GM12878 (cell line): ENCODE results near the gene SENP6. TPM values are rescaled to one million over a fixed set of nuclear protein-coding genes. Genes with fewer than 3 reads are reported as not detected.

Experiments
- ATF3 ChIP-seq: IDR thresholded peaks from 2 replicates; pipeline ENCODE4 v1.6.1; 2011; ENCODE audit warnings: low read depth, mild to moderate bottlenecking, low read length, moderate library complexity, borderline replicate concordance; ENCODE audit errors: extremely low read depth
- ATF7 ChIP-seq: fragments of 450-650 bp; IDR thresholded peaks from 2 replicates; pipeline ENCODE4 v1.6.1; 2016; ENCODE audit warnings: low read depth, mild to moderate bottlenecking
- BHLHE40 ChIP-seq, 2 experiments: fragments of 450-650 bp in 1 of 2; IDR thresholded peaks; 2 replicates each; pipeline ENCODE4 v1.6.1; 2011 to 2017; ENCODE audit warnings: low read depth in 2 of 2, borderline replicate concordance in 1 of 2, improper control_type of control experiment in 1 of 2, low read length in 1 of 2, mild to moderate bottlenecking in 1 of 2
- EED ChIP-seq: sonication (generic); IDR thresholded peaks from 2 replicates; pipeline ENCODE4 v1.6.1; 2016; ENCODE audit warnings: antibody characterized with exemption, low read depth
- FOS ChIP-seq: IDR thresholded peaks from 3 replicates; pipeline ENCODE4 v1.6.1; 2011; ENCODE audit warnings: borderline replicate concordance; ENCODE audit not compliant: insufficient read length; ENCODE audit errors: extremely low read depth
- IRF5 ChIP-seq: fragments of 450-650 bp; IDR thresholded peaks from 2 replicates; pipeline ENCODE4 v1.6.1; 2017; ENCODE audit warnings: borderline replicate concordance
- MAX ChIP-seq: IDR thresholded peaks from 2 replicates; pipeline ENCODE4 v1.6.1; 2012; ENCODE audit warnings: low read depth, low read length, improper control_type of control experiment
- RCOR1 ChIP-seq: conservative IDR thresholded peaks from 2 replicates; pipeline ENCODE4 v1.6.1; 2012; ENCODE audit warnings: low read depth, low read length, improper control_type of control experiment
- RFX5 ChIP-seq: IDR thresholded peaks from 2 replicates; pipeline ENCODE4 v1.6.1; 2011; ENCODE audit warnings: low read depth, low read length, improper control_type of control experiment
- SIN3A ChIP-seq: IDR thresholded peaks from 2 replicates; pipeline ENCODE4 v1.6.1; 2012; ENCODE audit warnings: low read depth, low read length, improper control_type of control experiment
- SKIL ChIP-seq: fragments of 450-650 bp; IDR thresholded peaks from 2 replicates; pipeline ENCODE4 v1.6.1; 2017; ENCODE audit warnings: mild to moderate bottlenecking, low read depth, inconsistent platforms; ENCODE audit not compliant: poor library complexity, severe bottlenecking
- STAT3 ChIP-seq: IDR thresholded peaks from 2 replicates; pipeline ENCODE4 v1.6.1; 2011; ENCODE audit warnings: low read depth, low read length, improper control_type of control experiment
- TAF1 ChIP-seq: IDR thresholded peaks from 2 replicates; pipeline ENCODE4 v1.6.1; 2011; ENCODE audit warnings: mild to moderate bottlenecking, low read depth, low read length, borderline replicate concordance
- ZNF24 ChIP-seq: fragments of 450-650 bp; IDR thresholded peaks from 2 replicates; pipeline ENCODE4 v1.6.1; 2017; ENCODE audit warnings: antibody characterized with exemption, mild to moderate bottlenecking
- ZSCAN29 ChIP-seq: fragments of 450-650 bp; IDR thresholded peaks from 2 replicates; pipeline ENCODE4 v1.6.1; 2017; ENCODE audit warnings: mild to moderate bottlenecking, moderate library complexity
- polyA plus RNA-seq, 11 experiments: library from polyadenylated mRNA; depleted of rRNA in 4 of 11; unstranded in 6 of 11; stranded (reverse) in 5 of 11; fragments of >200 nt; fragmentation: Nextera tagmentation in 4 of 11; fragmentation: Illumina TruSeq in 1 of 11; extraction: Ambion mirVana in 4 of 11; extraction: Trizol in 1 of 11; gene quantifications; 1 replicate in 1 of 11; 2 replicates in 10 of 11; pipeline versions ENCODE4 v1.2.1 to v1.2.3, GENCODE V29; 2011 to 2016; ENCODE audit warnings: inconsistent platforms in 2 of 11, missing spikeins in 2 of 11, low read depth in 1 of 11
- total RNA-seq, 4 experiments: library from RNA; depleted of rRNA in 3 of 4; stranded (reverse); fragments of >200 nt in 3 of 4; fragmentation: Illumina TruSeq in 1 of 4; extraction: Trizol in 1 of 4; gene quantifications; 2 replicates each; pipeline versions ENCODE4 v1.2.1 to v1.2.3, GENCODE V29; 2013 to 2021
- TF ChIP-seq, protein P1 (sequence below): fragments of 450-650 bp; IDR thresholded peaks from 2 replicates; pipeline ENCODE4 v1.6.1; 2017; ENCODE audit warnings: antibody characterized with exemption, mild to moderate bottlenecking, moderate library complexity
- TF ChIP-seq, protein P2 (sequence below): fragments of 450-650 bp; IDR thresholded peaks from 2 replicates; pipeline ENCODE4 v1.6.1; 2017; ENCODE audit warnings: mild to moderate bottlenecking, moderate library complexity

The SENP6 gene
- total and polyA plus RNA-seq, 10 of the 15 experiments (the other 5 are each of a cell fraction or from before 2014, with no cell fraction given) = 10.7 to 70.0 (median 42.3) TPM

DNA sequence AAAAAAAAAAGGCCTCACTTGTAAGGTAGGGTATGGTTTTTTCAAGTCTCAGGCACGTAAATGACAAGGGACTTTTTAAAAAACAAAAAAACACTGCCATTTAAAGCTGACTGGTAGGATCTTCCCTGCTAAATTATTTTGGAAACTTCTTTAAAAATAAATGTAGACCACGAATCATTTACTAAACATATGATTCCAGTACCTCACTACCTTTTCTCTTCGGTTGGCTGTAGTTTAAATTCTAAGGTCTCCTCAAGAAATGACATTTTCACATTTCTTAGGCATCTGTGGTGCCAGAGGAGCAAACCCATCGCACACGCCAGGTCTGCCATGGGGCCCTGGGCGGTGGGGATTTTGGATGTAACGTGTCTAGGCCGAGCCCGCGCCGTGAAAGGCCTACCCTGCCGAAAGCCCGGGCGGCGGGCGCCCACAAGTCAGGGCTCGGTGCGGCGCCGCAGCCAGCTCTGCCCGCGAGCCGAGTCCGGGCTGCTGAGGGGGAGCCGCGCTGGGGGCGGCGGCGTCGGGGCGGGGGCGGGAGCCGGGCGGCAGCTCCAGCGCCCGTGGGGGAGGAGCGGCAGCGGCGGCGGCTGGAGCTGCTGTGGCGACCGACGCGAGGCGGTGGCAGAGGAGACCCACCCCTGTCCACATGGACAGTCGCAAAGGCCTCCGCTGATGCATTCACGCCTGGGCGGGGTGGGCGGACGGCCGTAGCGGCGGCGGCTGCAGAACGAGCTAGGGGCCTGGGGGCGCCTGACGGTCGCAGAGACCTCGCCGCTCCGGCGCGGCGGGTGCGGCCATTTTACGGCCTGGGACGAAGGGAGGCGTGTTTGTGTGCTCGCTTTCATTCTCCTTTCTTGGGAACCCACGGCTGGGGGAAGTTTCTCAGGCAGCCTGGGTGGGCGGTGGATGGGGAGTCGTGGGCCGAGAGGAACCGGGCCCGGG is at the start of gene SENP6 (continued):
- TF ChIP-seq, protein P1, sequence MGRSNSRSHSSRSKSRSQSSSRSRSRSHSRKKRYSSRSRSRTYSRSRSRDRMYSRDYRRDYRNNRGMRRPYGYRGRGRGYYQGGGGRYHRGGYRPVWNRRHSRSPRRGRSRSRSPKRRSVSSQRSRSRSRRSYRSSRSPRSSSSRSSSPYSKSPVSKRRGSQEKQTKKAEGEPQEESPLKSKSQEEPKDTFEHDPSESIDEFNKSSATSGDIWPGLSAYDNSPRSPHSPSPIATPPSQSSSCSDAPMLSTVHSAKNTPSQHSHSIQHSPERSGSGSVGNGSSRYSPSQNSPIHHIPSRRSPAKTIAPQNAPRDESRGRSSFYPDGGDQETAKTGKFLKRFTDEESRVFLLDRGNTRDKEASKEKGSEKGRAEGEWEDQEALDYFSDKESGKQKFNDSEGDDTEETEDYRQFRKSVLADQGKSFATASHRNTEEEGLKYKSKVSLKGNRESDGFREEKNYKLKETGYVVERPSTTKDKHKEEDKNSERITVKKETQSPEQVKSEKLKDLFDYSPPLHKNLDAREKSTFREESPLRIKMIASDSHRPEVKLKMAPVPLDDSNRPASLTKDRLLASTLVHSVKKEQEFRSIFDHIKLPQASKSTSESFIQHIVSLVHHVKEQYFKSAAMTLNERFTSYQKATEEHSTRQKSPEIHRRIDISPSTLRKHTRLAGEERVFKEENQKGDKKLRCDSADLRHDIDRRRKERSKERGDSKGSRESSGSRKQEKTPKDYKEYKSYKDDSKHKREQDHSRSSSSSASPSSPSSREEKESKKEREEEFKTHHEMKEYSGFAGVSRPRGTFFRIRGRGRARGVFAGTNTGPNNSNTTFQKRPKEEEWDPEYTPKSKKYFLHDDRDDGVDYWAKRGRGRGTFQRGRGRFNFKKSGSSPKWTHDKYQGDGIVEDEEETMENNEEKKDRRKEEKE = no peak
- TF ChIP-seq RFX5 = no peak
- no peak for TF ChIP-seq SKIL
- no peak for TF ChIP-seq ZSCAN29
- TF ChIP-seq IRF5 = no peak
- TF ChIP-seq, protein P2, sequence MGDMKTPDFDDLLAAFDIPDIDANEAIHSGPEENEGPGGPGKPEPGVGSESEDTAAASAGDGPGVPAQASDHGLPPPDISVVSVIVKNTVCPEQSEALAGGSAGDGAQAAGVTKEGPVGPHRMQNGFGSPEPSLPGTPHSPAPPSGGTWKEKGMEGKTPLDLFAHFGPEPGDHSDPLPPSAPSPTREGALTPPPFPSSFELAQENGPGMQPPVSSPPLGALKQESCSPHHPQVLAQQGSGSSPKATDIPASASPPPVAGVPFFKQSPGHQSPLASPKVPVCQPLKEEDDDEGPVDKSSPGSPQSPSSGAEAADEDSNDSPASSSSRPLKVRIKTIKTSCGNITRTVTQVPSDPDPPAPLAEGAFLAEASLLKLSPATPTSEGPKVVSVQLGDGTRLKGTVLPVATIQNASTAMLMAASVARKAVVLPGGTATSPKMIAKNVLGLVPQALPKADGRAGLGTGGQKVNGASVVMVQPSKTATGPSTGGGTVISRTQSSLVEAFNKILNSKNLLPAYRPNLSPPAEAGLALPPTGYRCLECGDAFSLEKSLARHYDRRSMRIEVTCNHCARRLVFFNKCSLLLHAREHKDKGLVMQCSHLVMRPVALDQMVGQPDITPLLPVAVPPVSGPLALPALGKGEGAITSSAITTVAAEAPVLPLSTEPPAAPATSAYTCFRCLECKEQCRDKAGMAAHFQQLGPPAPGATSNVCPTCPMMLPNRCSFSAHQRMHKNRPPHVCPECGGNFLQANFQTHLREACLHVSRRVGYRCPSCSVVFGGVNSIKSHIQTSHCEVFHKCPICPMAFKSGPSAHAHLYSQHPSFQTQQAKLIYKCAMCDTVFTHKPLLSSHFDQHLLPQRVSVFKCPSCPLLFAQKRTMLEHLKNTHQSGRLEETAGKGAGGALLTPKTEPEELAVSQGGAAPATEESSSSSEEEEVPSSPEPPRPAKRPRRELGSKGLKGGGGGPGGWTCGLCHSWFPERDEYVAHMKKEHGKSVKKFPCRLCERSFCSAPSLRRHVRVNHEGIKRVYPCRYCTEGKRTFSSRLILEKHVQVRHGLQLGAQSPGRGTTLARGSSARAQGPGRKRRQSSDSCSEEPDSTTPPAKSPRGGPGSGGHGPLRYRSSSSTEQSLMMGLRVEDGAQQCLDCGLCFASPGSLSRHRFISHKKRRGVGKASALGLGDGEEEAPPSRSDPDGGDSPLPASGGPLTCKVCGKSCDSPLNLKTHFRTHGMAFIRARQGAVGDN = peak; percentile 16
- no peak for TF ChIP-seq FOS
- TF ChIP-seq RCOR1 = 0 out of 2 replicates have a peak, but pooled peaks have one; percentile 26
- no peak for TF ChIP-seq ATF3
- TF ChIP-seq STAT3 = no peak
- peak; percentile 87 for TF ChIP-seq SIN3A
- TF ChIP-seq EED = no peak; the same call in 1 of the 2 replicates
- no peak for TF ChIP-seq ZNF24
- TF ChIP-seq BHLHE40 (IDR thresholded peaks at IDR 0.05; ENCODE audit: borderline replicate concordance in 1 of 2, low read depth in 2 of 2, low read length in 1 of 2) = peak in 1 of 2 experiments; percentile 46; a peak in 1 of 4 replicates
- TF ChIP-seq MAX = peak; percentile 73
- no peak for TF ChIP-seq ATF7
- TF ChIP-seq TAF1 = peak; percentile 86
